GM12801 (cell line): Measurements from ENCODE around the gene PLK5.

ENCODE experiments used
- CTCF ChIP-seq: IDR thresholded peaks from one replicate; pipeline ENCODE4 v1.5.1; 2011; ENCODE audit warnings: control low read depth; ENCODE audit not compliant: insufficient read length; ENCODE audit errors: extremely low read depth

The PLK5 gene

GRCh38 chr19:1489463-1490310 is 34.2 kb upstream of the PLK5 start:
- TF ChIP-seq CTCF: no peak

GRCh38 chr19:1490311-1491113 is 33.4 kb upstream of the PLK5 start, which contains the start of gene PCSK4:
TSS of gene PCSK4 (minus strand) at chr19:1490350. CDS start at chr19:1490346, 4 bp downstream.
- no peak for TF ChIP-seq CTCF

- TF ChIP-seq CTCF: no peak
These were observed 32.6 kb upstream of the PLK5 start, which contains the start of gene REEP6 for GRCh38 chr19:1491114-1491848. TSS of gene REEP6 (plus strand) at chr19:1491181. CDS start at chr19:1491270, 89 bp downstream.

GRCh38 chr19:1491849-1492170 is 32.1 kb upstream of the PLK5 start:
- no peak for TF ChIP-seq CTCF

GRCh38 chr19:1492474-1493006 is 31.3 kb upstream of the PLK5 start:
- no peak for TF ChIP-seq CTCF

- no peak for TF ChIP-seq CTCF
These were observed 29.6 kb upstream of the PLK5 start for GRCh38 chr19:1494115-1494815.
